Measurements from ENCODE around the gene PRKAG3.

- TF ChIP-seq REST (IDR thresholded peaks at IDR 0.05; ENCODE audit: low read depth) (no peak), RAD21 (IDR thresholded peaks at IDR 0.05; ENCODE audit: low read depth) (no peak), TAF1 (IDR thresholded peaks at IDR 0.05; ENCODE audit: low read depth) (no peak), YY1 (IDR thresholded peaks at IDR 0.05; ENCODE audit: low read depth) (no peak), ZBTB7A (IDR thresholded peaks at IDR 0.05; ENCODE audit: low read depth) (no peak)
Observed at GRCh38 chr2:218839430-218839829, 7.8 kb upstream of the PRKAG3 start.
